SU-DHL-6 (cell line): ENCODE measurements around the gene ANTXR1.

ENCODE experiments used
- H2AFZ ChIP-seq: fragments of 200-600 bp; sonication (generic); 2 replicates; pipeline ENCODE4 v1.6.1; 2014; ENCODE audit warnings: low read depth, mild to moderate bottlenecking, moderate library complexity, mixed read lengths, antibody characterized with exemption, low read length; ENCODE audit not compliant: severe bottlenecking
- H3F3A ChIP-seq: fragments of 200-600 bp; shearing (Covaris generic); 2 replicates; pipeline ENCODE4 v1.6.0; 2016; ENCODE audit warnings: antibody characterized with exemption, mild to moderate bottlenecking; ENCODE audit not compliant: insufficient read depth
- H3K27ac ChIP-seq: fragments of 200-600 bp; sonication (generic); 2 replicates; pipeline ENCODE4 v1.5.1; 2016; ENCODE audit warnings: low read depth, mild to moderate bottlenecking, low read length, moderate library complexity, mixed read lengths
- H3K27me3 ChIP-seq: fragments of 200-600 bp; sonication (generic), shearing (Covaris generic); 2 replicates; pipeline ENCODE4 v1.6.0; 2014; ENCODE audit warnings: mild to moderate bottlenecking, low read length
- H3K36me3 ChIP-seq: fragments of 200-600 bp; sonication (generic); 2 replicates; pipeline ENCODE4 v1.6.1; 2014; ENCODE audit warnings: mild to moderate bottlenecking, low read length, mixed read lengths
- H3K4me2 ChIP-seq: fragments of 300-600, 200-600 bp; shearing (Covaris generic), sonication (generic); 2 replicates; pipeline ENCODE4 v1.6.0; 2014; ENCODE audit warnings: low read length, low read depth, mild to moderate bottlenecking; ENCODE audit not compliant: poor library complexity, severe bottlenecking
- H3K4me3 ChIP-seq: fragments of 200-600 bp; sonication (generic); 2 replicates; pipeline ENCODE4 v1.5.1; 2014; ENCODE audit warnings: antibody characterized with exemption, low read length, mild to moderate bottlenecking, mixed read lengths; ENCODE audit not compliant: insufficient read depth, poor library complexity, severe bottlenecking
- H3K79me2 ChIP-seq: fragments of 200-600 bp; sonication (generic); 2 replicates; pipeline ENCODE4 v1.6.1; 2014; ENCODE audit warnings: mild to moderate bottlenecking, low read length, moderate library complexity; ENCODE audit not compliant: insufficient read depth
- H3K9ac ChIP-seq: fragments of 200-600 bp; sonication (generic); 2 replicates; pipeline ENCODE4 v1.7.0; 2014; ENCODE audit warnings: mild to moderate bottlenecking, low read length
- H3K9me2 ChIP-seq: fragments of 200-600 bp; sonication (generic); replicated peaks from 2 replicates; pipeline ENCODE4 v1.6.1; 2014; ENCODE audit warnings: low read length; ENCODE audit not compliant: insufficient read depth
- H3K9me3 ChIP-seq: fragments of 200-600 bp; sonication (generic); 2 replicates; pipeline ENCODE4 v1.6.1; 2014; ENCODE audit warnings: low read length, mixed read lengths; ENCODE audit not compliant: insufficient read depth
- H4K20me1 ChIP-seq: fragments of 200-600 bp; sonication (generic); 2 replicates; pipeline ENCODE4 v1.6.1; 2014; ENCODE audit warnings: low read depth, mild to moderate bottlenecking, antibody characterized with exemption, low read length, moderate library complexity, mixed read lengths
- EZH2phosphoT487 ChIP-seq: fragments of 200-600 bp; sonication (generic), shearing (Covaris generic); conservative IDR thresholded peaks from 2 replicates; pipeline ENCODE4 v1.6.1; 2018; ENCODE audit warnings: mild to moderate bottlenecking, antibody characterized with exemption, low read length, moderate library complexity, mixed read lengths
- TF ChIP-seq, protein P1 (sequence below): fragments of 200-600 bp; sonication (generic); IDR thresholded peaks from one replicate; pipeline ENCODE4 v1.5.1; 2017; ENCODE audit warnings: antibody characterized with exemption, mild to moderate bottlenecking, low read length, moderate library complexity; ENCODE audit not compliant: insufficient read depth, poor library complexity, severe bottlenecking

Gene ANTXR1

DNA sequence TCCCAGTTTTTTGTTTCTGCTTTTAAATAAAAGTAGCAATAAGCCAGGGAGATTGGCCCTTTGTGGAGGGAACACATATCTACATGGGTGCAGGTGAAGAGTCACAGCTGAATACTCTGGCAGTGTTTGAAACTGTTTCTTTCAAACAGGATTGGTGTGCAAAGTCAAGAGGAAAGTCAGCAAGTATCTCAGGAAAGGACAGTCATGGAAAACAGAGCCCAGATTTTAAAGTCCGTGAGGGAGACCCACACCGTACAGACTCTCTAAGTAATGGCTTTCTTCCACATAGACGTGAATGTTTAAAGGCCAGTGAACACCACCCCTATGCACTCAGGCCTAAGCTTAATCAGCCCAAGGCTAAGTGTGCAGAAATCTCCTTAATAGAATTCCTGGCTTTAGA lies 278.7 kb downstream of the ANTXR1 start:
- TF ChIP-seq, protein P1, sequence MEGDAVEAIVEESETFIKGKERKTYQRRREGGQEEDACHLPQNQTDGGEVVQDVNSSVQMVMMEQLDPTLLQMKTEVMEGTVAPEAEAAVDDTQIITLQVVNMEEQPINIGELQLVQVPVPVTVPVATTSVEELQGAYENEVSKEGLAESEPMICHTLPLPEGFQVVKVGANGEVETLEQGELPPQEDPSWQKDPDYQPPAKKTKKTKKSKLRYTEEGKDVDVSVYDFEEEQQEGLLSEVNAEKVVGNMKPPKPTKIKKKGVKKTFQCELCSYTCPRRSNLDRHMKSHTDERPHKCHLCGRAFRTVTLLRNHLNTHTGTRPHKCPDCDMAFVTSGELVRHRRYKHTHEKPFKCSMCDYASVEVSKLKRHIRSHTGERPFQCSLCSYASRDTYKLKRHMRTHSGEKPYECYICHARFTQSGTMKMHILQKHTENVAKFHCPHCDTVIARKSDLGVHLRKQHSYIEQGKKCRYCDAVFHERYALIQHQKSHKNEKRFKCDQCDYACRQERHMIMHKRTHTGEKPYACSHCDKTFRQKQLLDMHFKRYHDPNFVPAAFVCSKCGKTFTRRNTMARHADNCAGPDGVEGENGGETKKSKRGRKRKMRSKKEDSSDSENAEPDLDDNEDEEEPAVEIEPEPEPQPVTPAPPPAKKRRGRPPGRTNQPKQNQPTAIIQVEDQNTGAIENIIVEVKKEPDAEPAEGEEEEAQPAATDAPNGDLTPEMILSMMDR: no peak
- TF ChIP-seq EZH2phosphoT487: no peak
- Histone ChIP-seq H3K27ac (no peak overlapping the region), H3K4me3 (no peak overlapping the region), H3K9me2 (no peaks in the 10 kb centered on the region), H3K36me3 (no peaks in the 10 kb centered on the region), H3F3A (no peaks in the 10 kb centered on the region), H2AFZ (no peak overlapping the region), H3K9ac (no peak overlapping the region), H3K9me3 (no peaks in the 10 kb centered on the region), H4K20me1 (no peaks in the 10 kb centered on the region), H3K4me2 (no peak overlapping the region), H3K27me3 (no peaks in the 10 kb centered on the region), H3K79me2 (no peaks in the 10 kb centered on the region)

DNA sequence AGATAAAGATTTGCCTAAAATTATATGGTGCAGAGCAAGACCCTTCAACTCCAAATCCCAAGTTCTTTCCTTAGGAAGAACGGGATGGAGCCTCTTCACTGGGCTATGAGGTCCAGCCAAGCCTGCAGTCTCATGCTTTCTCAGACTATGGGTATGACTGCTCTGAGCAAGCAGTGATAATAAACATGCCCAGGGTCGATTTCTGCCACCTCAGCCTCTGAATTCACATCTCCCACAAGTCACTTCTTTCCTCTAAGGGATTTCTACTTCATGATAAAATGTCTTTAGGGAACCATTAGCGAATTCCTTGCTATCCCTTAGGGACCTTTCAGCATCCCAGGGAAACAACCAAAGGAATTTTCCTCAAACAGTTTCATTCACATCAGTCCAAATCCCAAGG lies 279.3 kb downstream of the ANTXR1 start:
- Histone ChIP-seq H3K4me3 (no peak overlapping the region), H3K4me2 (no peak overlapping the region), H3K79me2 (no peaks in the 10 kb centered on the region), H2AFZ (no peak overlapping the region), H3K9me2 (no peaks in the 10 kb centered on the region), H3F3A (no peaks in the 10 kb centered on the region), H3K36me3 (no peaks in the 10 kb centered on the region), H3K9ac (no peak overlapping the region), H3K27ac (no peak overlapping the region), H3K9me3 (no peaks in the 10 kb centered on the region), H4K20me1 (no peaks in the 10 kb centered on the region), H3K27me3 (no peaks in the 10 kb centered on the region)
- TF ChIP-seq, protein P1: no peak
- no peak for TF ChIP-seq EZH2phosphoT487

DNA sequence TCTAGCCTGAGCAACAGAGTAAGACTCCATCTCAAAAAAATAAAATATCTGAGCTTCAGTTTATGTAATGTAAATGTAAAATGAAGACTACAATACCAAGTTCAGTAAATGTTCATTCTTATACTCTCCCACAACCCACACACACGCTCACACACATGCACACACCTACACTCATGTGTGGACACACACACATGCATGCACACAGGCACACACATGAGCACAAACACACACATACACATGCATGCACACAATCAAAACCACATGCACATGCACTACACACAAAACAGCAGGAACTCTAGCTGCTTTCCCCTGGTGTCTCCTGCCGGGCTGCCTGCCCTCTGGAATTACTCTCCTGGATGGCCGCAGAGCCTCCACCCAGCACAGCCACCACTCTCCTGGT lies 283.4 kb downstream of the ANTXR1 start:
- no peak overlapping the region for H3K9ac ChIP-seq
- no peak overlapping the region for H2AFZ ChIP-seq
- H3K27ac ChIP-seq: no peak overlapping the region
- H4K20me1 ChIP-seq: no peaks in the 10 kb centered on the region
- no peak overlapping the region for H3K4me3 ChIP-seq
- H3K9me3 ChIP-seq: no peaks in the 10 kb centered on the region
- no peaks in the 10 kb centered on the region for H3K27me3 ChIP-seq
- H3F3A ChIP-seq: no peaks in the 10 kb centered on the region
- no peaks in the 10 kb centered on the region for H3K36me3 ChIP-seq
- H3K9me2 ChIP-seq: no peaks in the 10 kb centered on the region
- H3K4me2 ChIP-seq: no peak overlapping the region
- no peaks in the 10 kb centered on the region for H3K79me2 ChIP-seq
- TF ChIP-seq, protein P1: no peak
- no peak for TF ChIP-seq EZH2phosphoT487

DNA sequence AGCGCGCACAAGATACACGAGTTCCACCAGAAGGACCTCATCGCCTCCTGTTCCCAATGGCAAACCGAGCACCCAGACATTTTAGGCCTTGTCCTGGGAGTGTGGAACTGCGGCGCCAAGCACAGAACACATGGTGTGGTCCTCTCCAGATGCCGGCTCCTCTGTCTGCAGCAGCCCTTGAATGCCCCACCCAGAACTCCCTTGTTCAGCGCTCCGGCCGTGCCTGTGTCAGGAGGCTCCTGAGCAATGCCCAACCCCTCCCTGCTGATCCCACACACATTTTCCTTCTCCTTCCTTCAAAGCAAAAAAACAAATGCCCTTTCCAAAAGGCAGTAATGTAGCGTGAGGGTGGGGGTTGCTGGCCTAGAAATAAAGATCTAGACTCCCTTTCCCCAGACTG lies 284.2 kb downstream of the ANTXR1 start:
- no peaks in the 10 kb centered on the region for H3K27me3 ChIP-seq
- no peaks in the 10 kb centered on the region for H3K79me2 ChIP-seq

More for the DNA sequence above, 284.2 kb downstream of the ANTXR1 start:
- Histone ChIP-seq H2AFZ (no peak overlapping the region), H3K9ac (no peak overlapping the region), H3K36me3 (no peaks in the 10 kb centered on the region), H3K27ac (no peak overlapping the region), H3K4me3 (no peak overlapping the region), H3F3A (no peaks in the 10 kb centered on the region), H4K20me1 (no peaks in the 10 kb centered on the region), H3K9me2 (no peaks in the 10 kb centered on the region), H3K9me3 (no peaks in the 10 kb centered on the region), H3K4me2 (no peak overlapping the region)
- TF ChIP-seq EZH2phosphoT487: no peak
- TF ChIP-seq, protein P1: no peak
